ENCODE measurements around the gene PTPRK.
A peak's percentile ranks its signal among the peaks of the same experiment; 100 is the strongest.

The PTPRK gene

GRCh38 chr6:128246472-128247260, 273.7 kb downstream of the PTPRK start:
- no peak for DNase-seq (ENCODE audit: low spot score)

GRCh38 chr6:128244751-128245405, 275.5 kb downstream of the PTPRK start:
- no peak for DNase-seq (ENCODE audit: low spot score)

GRCh38 chr6:128242765-128243403, 277.5 kb downstream of the PTPRK start:
- DNase-seq (ENCODE audit: low spot score), result peak; percentile 26

- DNase-seq (ENCODE audit: low spot score), result no peak
Measured at GRCh38 chr6:128241216-128241615, 279.2 kb downstream of the PTPRK start.

GRCh38 chr6:128240024-128240428, 280.4 kb downstream of the PTPRK start:
- no peak for DNase-seq (ENCODE audit: low spot score)

GRCh38 chr6:128239146-128239545, 281.3 kb downstream of the PTPRK start:
- DNase-seq (ENCODE audit: low spot score), result no peak

GRCh38 chr6:128238225-128238624, 282.2 kb downstream of the PTPRK start:
- DNase-seq (ENCODE audit: low spot score), result no peak

- DNase-seq (ENCODE audit: low spot score), result no peak
Measured at GRCh38 chr6:128235556-128235955, 284.8 kb downstream of the PTPRK start.

- DNase-seq (ENCODE audit: low spot score), result no peak
Measured at GRCh38 chr6:128233531-128233930, 286.9 kb downstream of the PTPRK start.

GRCh38 chr6:128230267-128230989, 290.0 kb downstream of the PTPRK start:
- no peak for DNase-seq (ENCODE audit: low spot score)

- DNase-seq (ENCODE audit: low spot score), result no peak
Measured at GRCh38 chr6:128225612-128226011, 294.8 kb downstream of the PTPRK start.

- no peak for DNase-seq (ENCODE audit: low spot score)
Measured at GRCh38 chr6:128216917-128217316, 303.5 kb downstream of the PTPRK start.

- peak; percentile 40 for DNase-seq (ENCODE audit: low spot score)
Measured at GRCh38 chr6:128209771-128210170, 310.6 kb downstream of the PTPRK start.

GRCh38 chr6:128208851-128209580, 311.4 kb downstream of the PTPRK start:
- peak; percentile 50 for DNase-seq (ENCODE audit: low spot score)

- peak; percentile 7 for DNase-seq (ENCODE audit: low spot score)
Measured at GRCh38 chr6:128208078-128208477, 312.3 kb downstream of the PTPRK start.

GRCh38 chr6:128206610-128207426, 313.6 kb downstream of the PTPRK start:
- DNase-seq (ENCODE audit: low spot score), result no peak

GRCh38 chr6:128204616-128205015, 315.8 kb downstream of the PTPRK start:
- no peak for DNase-seq (ENCODE audit: low spot score)

GRCh38 chr6:128202169-128202765, 318.1 kb downstream of the PTPRK start:
- DNase-seq (ENCODE audit: low spot score), result no peak

- no peak for DNase-seq (ENCODE audit: low spot score)
Measured at GRCh38 chr6:128200789-128201188, 319.6 kb downstream of the PTPRK start.

GRCh38 chr6:128199461-128199860, 320.9 kb downstream of the PTPRK start:
- no peak for DNase-seq (ENCODE audit: low spot score)

Data from AG20443 (cell line).